Activated CD8-positive, alpha-beta memory T cell treated with anti-CD3 and anti-CD28 coated beads, Interleukin-2, amount 50 U/mL, for 48 hours (primary cell): Measurements from ENCODE around the gene CWC25.
A peak's percentile ranks its signal among the peaks of the same experiment; 100 is the strongest.
"Not testable (repeated sequence)": the region's sequence is repeated elsewhere in the genome, so short reads cannot be mapped to it uniquely, and the experiment has no call there.

ENCODE experiments used
- DNase-seq: peaks from one replicate; pipeline ENCODE4 v3.0.0-alpha.2; 2020

CWC25 gene

DNA sequence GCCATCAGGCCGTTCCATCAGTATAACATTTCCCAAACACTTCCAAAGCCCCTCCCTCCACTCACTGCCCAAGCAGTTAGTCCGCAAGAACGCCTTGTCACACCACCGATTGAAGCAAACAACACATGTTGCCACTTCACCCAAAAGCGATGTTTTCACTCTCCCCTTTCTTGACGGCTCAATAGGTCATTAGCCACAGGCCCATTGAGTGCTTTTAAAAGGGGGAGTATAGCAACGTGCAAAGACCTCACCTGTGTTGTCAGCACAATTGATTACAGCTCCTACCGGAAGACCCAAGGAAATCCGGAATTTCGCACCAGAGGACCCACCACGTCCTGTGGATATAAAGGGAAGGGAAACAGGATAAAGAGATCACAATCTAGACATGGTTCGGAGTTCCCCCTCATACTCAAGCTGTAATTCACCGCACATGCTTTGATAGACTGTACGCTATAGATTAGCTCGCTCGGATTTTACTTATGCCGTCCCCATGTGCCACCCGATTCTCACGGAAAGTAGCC, 27.7 kb upstream of the CWC25 start:
- DNase-seq = no peak

DNA sequence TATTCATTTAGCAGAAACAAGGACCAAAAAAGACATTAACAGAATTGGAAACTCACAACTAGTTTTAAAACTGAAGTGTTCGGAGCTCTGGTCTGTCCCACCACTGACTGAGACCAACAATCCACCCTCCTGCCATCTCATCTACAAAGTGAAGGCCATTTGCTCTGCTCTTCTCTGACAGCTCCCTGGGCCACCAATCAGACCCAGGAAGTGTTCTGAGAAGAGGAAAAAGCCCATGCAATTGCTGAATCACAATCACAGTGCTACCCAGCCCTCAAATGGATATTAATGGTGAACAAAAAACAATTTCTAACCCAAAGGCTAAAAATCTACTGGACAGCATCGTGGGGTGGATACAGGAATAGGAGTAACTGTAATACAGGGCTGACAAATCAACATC, 26.3 kb upstream of the CWC25 start:
- no peak for DNase-seq

DNA sequence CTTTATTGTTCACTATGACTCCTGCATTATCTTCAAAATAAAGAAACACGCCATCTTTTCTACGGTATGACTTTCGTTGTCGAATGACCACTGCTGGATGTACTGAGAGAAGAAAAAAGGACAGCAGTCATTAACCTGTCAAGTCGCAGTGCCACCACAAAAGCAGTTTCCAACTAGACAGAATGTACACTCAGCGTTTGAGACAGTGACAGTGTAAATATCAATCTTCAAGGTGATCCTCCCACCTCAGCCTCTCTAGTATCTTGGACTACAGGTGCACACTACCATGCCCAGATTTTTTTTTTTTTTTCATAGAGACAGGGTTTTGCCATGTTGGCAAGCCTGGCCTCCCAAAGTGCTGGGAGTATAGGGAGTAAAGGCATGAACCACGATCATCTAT, 25.3 kb upstream of the CWC25 start:
- no peak for DNase-seq

DNA sequence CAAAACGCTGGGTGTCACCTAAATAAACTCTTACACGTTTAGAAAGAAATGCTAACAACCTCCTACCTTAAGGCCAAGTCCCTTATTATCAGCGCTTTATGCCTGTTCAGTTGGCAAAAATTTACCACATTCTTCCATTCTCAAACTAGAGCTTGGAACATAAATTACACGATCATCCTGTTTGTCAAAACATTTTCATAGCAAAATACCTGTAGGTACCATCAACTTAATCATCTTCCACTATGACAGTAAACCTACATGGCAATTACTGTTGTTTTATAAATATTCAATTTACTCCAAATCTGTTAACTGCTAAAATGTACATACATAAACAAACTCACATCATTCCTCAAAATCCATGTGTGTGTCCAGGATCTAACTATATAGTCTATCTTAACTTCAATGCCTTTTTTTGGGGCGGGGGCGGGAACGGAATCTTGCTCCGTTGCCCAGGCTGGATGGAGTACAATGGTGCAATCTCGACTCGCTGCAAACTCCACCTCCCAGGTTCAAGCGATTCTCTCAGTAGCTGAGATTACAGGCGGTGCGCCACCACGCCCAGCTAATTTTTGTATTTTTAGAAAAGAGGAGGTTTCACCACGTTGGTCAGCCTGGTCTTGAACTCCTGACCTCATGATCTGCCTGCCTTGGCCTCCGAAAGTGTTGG, 24.0 kb upstream of the CWC25 start:
- no peak for DNase-seq

DNA sequence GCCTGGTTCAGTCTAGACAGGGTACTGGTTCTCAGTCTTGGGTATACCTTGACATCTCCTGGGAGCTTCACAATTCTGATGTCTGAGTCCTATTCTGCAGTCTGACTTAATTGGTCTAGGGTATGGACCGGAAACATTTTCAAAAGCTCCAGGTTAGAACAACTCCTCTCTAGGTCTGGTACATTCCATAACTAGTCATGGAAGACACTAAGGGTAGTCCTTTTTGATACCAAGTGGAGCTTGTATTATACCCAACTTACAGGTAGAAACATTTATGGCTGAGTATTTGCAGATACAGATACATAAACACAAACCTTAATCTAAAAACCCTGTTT, 23.4 kb upstream of the CWC25 start:
- no peak for DNase-seq

DNA sequence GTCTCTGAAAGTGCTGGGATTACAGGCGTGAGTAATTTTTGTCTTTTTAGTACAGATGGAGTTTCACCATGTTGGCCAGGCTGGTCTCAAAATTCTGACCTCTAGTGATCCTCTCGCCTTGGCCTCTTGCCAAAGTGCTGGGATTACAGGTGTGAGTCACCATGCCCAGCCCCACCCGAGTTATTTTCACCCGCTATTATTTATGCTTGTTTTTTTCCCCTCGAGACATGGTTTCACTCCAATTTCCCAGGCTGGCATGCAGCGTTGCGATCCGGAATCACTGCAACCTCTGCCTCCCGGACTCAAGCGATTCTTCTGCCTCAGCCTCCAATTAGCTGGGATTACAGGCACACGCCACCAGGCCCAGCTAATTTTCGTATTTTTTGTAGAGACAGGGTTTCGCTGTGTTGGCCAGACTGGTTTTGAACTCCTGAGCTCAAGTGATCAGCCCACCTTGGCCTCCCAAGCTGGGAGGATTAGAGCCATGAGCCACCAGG, 19.2 kb upstream of the CWC25 start:
- no peak for DNase-seq

DNA sequence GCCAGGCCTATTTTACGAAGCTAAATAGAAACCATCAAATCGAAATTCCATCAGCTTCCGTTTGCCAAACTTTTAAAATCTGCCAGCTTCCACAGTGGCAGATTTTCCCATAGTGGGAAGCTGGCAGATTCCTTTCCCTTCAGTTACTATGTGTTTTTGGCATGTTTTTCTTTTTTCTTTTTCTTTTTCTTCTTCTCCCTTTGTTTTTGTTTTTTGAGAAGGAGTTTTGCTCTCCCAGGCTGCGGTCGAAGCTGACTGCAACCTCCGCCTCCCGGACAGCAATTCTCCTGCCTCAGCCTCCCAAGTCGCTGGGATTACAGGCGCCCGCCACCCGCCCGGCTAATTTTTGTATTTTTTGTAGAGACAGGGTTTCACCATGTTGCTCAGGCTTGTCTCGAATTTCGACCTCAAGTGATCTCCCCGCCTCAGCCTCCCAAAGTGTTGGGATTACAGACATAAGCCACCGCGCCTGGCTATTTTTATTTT, 684 bp upstream of the CWC25 start:
- no peak for DNase-seq

DNA sequence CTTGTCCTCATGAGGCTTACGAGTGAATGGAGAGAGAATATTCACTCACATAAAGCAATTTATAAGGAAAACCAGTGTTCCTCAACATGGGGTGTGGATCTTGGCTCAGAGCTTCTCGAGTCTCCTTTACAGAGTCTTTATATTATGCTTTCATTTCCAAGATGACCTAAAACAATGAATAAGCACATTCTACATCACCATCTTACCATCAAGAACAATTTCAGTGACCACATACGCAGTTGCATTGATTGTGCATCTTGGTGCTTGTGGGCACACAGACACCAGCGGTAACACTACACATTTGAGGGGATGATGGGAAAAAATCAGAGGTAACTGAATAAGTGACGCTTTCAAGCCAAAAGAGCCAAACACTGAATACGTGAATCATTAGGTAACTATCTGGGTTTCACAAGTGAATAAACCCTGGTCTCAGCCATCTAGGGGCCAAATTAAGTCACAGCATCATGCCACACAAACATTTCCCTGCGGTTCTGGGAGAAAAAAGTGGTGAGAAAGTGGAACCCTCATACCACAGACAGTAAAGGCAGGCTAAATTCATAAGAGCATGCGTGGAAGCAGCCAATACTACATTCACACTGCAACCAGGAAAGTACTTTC, 9.4 kb downstream of the CWC25 start:
- no peak for DNase-seq

DNA sequence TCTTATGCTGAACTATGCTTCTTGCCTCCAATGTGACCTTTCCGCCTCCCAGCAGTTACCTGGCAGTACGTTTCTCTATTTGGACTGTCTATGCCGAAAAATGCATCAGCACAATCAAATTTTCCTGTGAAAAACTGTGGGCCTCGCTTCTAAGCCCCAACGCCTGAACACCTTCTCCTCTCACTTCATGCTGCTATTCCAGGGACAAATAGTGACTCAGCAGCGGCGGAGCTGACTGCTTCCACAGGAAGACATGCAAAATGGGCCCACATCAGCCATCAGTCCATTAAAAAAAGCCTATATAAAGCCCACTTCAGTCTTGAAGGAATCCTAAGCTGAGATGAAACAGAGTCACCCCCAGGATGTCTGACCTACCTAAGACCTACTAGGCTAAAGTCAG, 15.3 kb downstream of the CWC25 start:
- no peak for DNase-seq

DNA sequence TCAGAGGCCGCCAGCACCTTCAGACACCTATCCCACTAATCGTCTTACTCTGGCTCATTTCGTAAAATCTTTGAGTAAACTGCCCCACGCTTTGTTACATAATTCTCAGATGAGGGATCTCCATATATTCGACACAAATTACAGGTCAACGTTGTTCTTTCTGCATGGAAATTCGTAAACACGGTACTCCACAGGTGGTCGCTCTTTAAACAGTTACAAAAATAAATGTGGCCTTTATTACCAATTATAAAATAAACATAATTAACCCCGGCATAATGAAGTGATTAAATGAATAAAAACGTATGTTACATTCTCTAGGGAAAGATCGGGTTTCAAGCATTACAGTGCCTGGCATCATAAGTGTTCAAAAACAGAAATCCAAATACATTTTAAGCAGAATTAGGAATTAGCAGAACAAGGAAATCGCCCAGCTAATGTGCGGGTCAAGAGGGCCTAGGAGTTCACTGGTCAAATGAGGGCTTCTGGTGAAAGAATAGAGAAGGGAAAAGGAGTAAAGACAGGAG, 24.8 kb downstream of the CWC25 start:
- DNase-seq = no peak

DNA sequence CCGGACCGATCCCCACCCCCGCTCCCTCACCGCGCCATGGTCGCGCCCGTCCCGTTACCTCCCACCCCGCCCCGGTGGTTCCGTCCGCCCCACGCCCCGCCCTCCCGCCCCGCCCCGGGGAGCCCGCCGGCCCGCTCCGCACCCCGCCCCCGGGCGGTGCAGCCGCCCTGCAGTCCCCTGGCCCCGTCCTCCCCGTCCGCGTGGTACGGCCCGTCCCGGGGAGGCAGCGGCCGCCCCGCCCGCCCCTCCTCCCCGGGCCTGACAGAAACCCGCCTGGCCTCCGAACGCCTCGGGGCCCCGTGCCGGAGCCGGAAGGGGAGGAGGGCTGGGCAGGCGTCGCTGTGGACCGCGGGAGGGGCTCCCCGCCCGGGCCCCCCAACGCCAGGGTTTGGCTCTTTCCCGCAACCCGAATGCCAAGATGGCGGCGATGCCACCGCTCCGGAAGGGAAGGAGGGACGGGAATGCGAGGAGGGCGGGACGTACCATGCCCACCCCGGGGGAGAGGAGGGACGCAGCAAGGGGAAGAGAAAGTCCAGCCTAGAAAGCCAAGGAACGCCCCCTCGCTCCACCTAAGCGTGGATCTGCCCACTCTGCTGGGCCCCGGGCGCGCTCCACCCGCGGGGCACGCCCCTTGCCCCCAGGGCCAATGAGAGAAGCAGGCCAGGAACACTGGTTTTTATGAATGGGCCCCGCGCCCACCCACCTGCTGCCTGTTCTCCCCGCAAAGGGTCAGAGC, 25.5 kb downstream of the CWC25 start, which contains the start of gene PIP4K2B:
Gene PIP4K2B, minus strand, starts transcription at position 56 of the 736 bp plus-strand sequence. CDS start 132 bp downstream, outside the sequence.
- DNase-seq = peak; percentile 91

DNA sequence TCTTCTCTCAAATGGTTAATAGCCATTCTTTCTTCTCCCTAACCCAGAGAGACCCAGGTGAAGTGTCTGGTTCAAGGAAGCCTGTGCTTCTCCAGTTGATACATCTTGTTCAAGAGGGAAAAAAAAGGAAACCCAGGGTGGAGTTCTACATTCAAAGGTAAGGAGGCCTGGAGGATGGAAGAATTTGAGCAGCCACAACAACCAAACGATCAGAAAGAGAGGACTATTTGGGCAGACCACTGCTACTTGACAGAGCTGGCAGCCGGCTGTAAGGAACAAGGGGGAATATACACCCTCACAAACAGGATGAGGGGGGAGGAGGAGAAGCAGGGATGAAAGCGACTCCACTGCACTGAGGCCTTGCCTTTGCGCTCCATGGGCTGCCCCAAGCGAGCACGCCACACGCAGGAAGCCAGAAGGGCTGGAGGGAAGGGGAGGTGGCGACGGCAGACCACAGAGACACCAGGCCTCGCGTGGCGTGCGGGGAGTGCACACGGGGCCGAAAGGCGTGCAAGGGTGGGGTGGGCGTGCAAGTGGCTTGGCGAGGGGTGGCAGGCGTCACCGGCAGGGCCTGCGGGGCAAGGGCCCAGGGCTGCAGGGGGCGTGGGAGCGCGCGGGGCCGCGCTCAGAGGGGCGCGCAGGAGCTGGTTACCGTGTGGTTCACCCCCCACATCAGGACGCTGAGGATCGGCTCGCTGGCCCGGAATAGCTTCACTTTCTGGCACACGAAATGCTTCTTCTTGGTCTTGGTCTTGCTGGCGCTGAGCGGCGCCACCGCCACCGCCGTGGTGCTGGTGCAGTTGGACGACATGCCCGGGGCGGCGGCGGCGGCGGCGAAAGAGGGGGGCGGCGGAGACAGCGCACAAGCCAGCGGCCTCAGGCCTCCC, 26.3 kb downstream of the CWC25 start:
- peak; percentile 77 for DNase-seq

DNA sequence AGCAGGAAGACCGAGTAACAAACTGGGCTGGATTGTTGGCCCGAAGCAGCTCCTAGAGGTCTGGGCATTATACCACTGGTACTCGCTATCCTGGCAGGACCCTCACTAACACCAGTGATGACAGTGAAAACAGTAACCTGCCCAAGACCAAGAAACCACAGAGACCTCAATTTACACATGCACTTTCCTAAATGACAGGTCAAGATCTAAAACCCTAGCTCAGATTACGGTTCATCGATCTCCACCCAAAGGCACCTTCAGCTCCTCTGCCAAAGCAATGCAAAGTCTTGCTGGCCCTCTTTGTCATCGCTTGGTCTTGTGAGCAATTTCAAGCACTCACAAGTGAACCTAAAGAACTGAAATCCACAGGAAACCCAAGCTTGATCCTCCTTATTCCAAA, 27.3 kb downstream of the CWC25 start:
- no peak for DNase-seq

DNA sequence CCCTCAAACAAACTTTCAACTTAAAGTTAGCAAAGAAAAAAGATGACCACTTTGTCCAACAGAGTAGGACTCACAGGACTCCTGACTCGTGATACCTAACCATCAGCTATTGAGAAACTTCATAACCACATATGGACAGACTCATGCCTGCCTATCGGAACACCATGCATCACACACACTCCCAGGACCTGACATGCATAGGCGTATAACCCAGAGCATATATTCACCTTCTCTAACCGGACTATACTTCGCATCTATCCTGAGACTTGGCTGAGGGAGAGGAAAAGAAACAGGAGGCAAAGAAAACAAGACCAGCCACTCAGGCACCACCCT, 28.0 kb downstream of the CWC25 start:
- no peak for DNase-seq

DNA sequence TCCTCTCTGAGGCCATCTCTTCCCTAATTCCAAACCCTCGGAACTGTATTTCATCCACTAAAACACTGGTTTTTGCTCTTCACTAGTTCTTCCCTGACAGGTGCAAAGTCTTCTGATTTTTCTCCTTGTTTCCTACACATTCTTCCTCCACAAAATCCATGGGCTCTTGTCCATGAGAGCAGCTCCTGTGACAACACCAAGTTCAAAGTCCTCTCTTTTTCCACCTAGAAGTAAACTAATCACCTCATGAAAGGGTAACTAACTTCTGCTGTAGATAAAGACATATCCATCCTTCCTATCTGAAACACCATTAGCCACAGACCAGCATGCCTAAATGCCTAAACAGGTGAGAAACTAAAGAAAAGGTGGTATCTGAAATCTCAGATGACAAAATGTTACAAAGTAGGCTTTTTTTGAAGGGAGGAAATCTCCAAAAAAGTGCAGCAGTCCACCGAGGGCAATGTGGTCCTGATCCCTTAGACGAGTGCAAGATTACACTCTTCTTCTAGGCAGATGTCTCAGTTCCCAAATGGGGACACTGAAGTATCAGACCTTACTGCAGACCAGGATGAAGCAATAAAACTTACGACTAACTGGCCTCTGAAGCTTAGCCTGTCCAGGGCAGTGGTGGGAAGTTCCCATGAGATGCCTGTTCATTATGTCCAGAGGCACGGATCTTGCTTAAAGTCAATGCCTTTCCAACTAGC, 28.5 kb downstream of the CWC25 start:
- DNase-seq = no peak

DNA sequence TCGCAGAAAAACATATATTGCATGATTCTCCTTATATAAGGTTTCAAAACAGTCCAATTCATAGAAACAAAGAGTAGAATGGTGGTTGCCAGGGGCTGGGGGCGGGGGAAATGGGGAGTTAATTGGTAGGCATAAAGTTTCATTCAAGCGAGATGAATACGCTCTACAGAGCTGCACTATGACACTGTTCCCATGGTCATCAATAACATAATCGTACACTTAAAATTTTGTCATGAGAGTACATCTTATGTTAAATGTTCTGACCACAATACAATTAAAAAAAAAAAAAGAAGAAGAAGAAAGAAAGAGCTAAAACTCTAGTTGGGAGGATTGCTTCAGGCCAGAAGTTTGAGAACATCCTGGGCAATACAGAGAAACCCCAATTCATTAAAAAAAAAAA, 30.9 kb downstream of the CWC25 start:
- DNase-seq = no peak

DNA sequence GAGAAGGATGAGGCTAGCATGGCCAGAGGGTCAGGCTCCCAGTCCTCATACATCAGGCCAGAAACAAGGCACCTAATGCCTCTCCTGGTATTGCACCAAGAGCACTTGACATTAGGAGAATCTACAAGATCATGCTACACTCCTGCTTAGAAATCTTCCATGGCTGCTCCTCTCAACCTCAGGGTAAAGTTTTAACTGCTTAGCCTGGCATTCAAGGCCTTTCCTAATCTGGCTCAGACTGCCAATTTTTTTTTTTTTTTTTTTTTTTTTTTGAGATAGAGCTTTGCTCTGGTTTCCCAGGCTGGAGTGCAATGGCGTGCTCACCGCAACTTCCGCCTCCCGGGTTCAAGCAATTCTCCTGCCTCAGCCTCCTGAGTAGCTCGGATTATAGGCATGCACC, 34.0 kb downstream of the CWC25 start:
- no peak for DNase-seq

DNA sequence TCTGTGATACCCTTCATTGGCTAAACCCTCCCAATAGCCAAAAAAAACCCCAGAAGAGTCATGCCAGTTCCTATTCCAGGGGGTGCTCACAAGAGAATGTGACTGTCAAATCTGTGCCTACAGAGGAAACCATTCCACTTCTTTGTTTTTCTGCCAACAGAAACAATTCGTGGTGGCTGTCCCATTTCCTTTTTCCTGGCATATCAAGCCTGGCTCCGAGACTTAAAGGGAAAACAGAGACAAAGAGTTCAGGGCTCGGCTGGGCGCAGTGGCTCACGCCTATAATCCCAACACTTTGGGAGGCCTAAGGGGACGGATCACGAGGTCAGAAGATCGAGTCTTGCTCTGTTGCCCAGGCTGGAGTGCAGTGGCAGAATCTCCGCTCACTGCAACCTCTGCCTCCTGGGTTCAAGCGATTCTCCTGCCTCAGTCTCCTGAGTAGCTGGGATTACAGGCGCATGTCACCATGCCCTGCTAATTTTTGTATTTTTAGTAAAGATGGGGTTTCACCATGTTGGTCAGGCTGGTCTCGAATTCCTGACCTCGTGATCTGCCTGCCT, 34.9 kb downstream of the CWC25 start:
- DNase-seq = not testable (repeated sequence)

DNA sequence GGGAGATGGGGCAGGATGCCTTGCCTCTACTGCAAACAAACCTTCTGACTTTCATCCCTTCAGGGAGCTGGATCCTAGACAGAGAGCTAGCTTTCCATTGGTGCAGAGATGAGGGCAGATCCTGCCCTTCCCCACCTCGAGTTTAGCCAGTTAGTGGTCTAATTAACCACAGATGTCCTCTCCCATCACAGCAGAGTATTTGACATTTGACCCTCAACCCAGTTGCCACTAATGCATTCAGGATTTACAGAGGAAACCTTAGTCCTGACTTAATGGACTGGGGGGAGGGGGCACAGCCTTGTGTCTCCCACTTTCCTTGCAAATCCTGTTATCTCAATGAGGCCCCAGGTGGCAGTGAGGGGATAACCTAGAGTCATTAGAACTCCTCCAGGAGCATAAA, 35.9 kb downstream of the CWC25 start:
- no peak for DNase-seq

DNA sequence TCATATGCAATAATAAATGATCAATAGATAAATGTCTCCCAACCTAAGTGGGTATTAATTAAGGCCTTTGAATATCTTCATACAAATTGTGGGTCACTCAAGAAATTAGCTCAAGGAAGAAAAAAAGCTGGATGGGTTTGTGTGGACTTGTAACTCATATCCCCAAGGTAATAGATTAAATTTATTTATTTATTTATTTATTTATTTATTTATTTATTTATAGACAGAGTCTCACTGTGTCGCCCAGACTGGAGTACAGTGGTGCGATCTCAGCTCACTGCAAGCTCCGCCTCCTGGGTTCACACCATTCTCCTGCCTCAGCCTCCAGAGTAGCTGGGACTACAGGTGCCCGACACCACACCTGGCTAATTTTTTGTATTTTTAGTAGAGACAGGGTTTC, 37.1 kb downstream of the CWC25 start:
- DNase-seq = not testable (repeated sequence)

DNA sequence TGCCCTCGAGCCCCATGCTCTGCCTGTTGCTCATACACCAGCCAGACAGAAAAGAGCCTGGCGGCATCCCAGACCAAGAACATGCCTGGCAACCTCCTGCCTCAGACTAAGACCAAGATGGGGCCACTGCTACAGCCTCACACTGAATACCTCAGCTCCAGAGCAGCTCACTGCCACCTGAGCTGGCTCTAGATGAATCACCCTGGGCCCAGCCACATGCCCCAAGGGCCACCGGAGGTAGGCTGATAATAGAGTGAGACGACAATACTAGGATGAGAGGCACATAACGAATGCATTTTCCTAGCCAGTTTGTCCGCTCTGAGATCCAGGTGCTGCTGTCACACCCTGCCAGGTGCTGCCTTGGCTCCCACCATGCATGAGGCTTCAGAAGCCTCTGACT, 38.7 kb downstream of the CWC25 start:
- DNase-seq = no peak

DNA sequence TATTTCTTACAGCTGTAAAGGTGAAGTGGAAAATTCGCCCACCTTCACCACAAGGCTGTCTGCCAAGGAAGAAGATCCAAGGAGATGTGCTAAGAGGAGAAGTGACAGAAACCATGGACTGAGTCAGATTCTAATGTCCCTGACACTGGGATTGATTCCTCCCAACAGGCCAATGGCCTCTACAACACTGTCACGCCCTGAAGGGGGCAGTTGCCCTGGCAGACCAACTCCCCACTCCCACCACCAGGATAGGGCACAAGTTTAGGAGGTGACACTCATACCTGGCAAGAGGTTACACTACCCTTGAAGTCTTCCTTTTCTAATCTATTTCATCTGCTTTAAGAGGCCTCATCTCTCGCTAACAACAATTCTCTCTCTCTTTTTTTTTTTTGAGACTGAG, 41.9 kb downstream of the CWC25 start:
- DNase-seq = no peak
